Ishikawa (cell line): ENCODE data around the gene S100A5.

Experiments used
- CEBPB ChIP-seq: IDR thresholded peaks from 2 replicates; pipeline ENCODE4 v1.6.1; 2012
- CREB1 ChIP-seq: IDR thresholded peaks from 2 replicates; pipeline ENCODE4 v1.6.1; 2012; ENCODE audit warnings: low read depth
- EGR1 ChIP-seq: IDR thresholded peaks from 2 replicates; pipeline ENCODE4 v1.6.1; 2012
- EP300 ChIP-seq: IDR thresholded peaks from 2 replicates; pipeline ENCODE4 v1.6.1; 2012; ENCODE audit warnings: borderline replicate concordance
- FOXM1 ChIP-seq: IDR thresholded peaks from 2 replicates; pipeline ENCODE4 v1.6.1; 2012; ENCODE audit warnings: low read depth, borderline replicate concordance
- RAD21 ChIP-seq: IDR thresholded peaks from 2 replicates; pipeline ENCODE4 v1.6.1; 2012; ENCODE audit warnings: low read depth
- TAF1 ChIP-seq: IDR thresholded peaks from 2 replicates; pipeline ENCODE4 v1.6.1; 2012; ENCODE audit warnings: low read depth, mild to moderate bottlenecking
- TCF12 ChIP-seq: IDR thresholded peaks from 2 replicates; pipeline ENCODE4 v1.6.1; 2012; ENCODE audit warnings: low read depth
- TEAD4 ChIP-seq: IDR thresholded peaks from 2 replicates; pipeline ENCODE4 v1.6.1; 2012
- YY1 ChIP-seq: IDR thresholded peaks from 2 replicates; pipeline ENCODE4 v1.6.1; 2012; ENCODE audit warnings: low read depth
- TF ChIP-seq, protein P1 (sequence below): IDR thresholded peaks from 2 replicates; pipeline ENCODE4 v1.6.1; 2012; ENCODE audit warnings: low read depth, mild to moderate bottlenecking

DNA sequence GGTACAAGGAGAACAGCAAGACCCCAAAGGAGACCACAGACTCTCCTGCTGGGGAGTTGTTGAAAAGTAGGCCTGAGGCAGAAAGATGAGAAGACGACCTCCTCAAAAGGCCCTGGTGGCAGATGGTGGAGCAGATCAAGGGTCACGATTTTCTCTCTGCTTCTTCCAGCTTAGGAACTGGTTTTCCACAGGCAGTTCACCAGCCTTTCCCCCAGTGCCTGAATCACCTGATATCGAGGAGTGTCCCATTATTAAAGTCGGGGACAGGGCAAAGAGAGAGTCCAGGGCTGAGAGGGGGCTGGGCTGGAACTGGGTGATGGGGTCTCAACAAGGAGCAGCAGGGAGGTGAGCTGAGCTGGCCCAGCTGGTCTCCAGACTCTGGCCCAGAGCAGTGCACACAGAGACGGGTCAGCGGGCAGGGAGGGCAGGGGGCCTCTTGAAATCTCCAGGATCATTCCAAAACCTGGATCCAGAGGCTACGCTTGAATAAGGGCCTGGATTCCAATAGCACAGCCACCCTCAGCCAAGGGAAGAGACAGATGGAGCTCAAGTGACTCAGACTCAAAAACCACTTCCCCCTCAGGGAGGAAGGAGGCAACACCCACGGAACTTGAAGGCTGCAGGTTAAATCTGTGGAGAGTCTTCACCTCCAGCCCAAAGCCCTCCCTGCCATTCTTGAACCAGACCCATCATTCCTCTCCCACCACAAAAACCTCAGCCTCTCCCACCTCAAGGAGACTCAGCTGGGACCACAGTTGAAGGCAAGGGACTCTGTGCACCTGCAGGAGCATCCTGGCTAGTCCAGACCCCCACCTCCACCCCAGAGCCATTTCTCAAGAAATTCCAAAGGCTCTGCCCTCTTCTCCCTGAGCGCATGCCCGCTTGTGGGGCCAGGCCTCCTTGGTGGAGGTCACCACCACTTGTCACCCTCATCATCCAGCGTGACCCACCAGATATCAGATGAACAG is at the start of gene S100A5:
- TF ChIP-seq TEAD4 (no peak), TAF1 (no peak), CEBPB (no peak), RAD21 (no peak), CREB1 (no peak), TCF12 (no peak), EGR1 (no peak), EP300 (no peak), YY1 (no peak), FOXM1 (no peak)
- TF ChIP-seq, protein P1, sequence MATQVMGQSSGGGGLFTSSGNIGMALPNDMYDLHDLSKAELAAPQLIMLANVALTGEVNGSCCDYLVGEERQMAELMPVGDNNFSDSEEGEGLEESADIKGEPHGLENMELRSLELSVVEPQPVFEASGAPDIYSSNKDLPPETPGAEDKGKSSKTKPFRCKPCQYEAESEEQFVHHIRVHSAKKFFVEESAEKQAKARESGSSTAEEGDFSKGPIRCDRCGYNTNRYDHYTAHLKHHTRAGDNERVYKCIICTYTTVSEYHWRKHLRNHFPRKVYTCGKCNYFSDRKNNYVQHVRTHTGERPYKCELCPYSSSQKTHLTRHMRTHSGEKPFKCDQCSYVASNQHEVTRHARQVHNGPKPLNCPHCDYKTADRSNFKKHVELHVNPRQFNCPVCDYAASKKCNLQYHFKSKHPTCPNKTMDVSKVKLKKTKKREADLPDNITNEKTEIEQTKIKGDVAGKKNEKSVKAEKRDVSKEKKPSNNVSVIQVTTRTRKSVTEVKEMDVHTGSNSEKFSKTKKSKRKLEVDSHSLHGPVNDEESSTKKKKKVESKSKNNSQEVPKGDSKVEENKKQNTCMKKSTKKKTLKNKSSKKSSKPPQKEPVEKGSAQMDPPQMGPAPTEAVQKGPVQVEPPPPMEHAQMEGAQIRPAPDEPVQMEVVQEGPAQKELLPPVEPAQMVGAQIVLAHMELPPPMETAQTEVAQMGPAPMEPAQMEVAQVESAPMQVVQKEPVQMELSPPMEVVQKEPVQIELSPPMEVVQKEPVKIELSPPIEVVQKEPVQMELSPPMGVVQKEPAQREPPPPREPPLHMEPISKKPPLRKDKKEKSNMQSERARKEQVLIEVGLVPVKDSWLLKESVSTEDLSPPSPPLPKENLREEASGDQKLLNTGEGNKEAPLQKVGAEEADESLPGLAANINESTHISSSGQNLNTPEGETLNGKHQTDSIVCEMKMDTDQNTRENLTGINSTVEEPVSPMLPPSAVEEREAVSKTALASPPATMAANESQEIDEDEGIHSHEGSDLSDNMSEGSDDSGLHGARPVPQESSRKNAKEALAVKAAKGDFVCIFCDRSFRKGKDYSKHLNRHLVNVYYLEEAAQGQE = no peak
